ENCODE measurements around the gene PBX4.
A peak's percentile ranks its signal among the peaks of the same experiment; 100 is the strongest.

PBX4 gene

GRCh38 chr19:19540064-19540714 lies 78.3 kb downstream of the PBX4 start:
- DNase-seq (ENCODE audit: low read depth): peak; percentile 57

DNA sequence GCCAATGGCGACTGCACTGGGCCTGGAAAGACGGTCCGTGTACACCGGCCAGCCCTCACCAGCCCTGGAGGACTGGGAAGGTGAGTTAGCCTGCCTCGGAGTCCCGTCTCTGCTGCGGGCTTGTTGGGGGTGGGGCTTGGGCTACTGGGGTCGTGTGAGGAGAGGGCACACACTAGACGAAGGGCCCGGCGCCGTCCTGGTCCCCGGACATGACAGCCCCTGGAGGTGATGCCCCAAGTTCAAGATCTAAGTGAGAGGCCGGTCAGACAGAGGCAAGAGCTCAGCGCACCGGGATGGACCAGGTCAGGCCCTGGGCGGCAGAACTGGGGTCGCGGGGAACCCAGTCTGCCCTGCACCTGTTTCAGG lies 78.8 kb downstream of the PBX4 start:
- DNase-seq (ENCODE audit: low read depth): no peak

GRCh38 chr19:19538785-19539166 lies 79.7 kb downstream of the PBX4 start:
- no peak for DNase-seq (ENCODE audit: low read depth)

- DNase-seq (ENCODE audit: low read depth): no peak
Measured at GRCh38 chr19:19538061-19538784, 80.3 kb downstream of the PBX4 start, which contains the start of gene CILP2. TSS of gene CILP2 (plus strand) at chr19:19538265. CDS start at chr19:19538350, 85 bp downstream.

DNA sequence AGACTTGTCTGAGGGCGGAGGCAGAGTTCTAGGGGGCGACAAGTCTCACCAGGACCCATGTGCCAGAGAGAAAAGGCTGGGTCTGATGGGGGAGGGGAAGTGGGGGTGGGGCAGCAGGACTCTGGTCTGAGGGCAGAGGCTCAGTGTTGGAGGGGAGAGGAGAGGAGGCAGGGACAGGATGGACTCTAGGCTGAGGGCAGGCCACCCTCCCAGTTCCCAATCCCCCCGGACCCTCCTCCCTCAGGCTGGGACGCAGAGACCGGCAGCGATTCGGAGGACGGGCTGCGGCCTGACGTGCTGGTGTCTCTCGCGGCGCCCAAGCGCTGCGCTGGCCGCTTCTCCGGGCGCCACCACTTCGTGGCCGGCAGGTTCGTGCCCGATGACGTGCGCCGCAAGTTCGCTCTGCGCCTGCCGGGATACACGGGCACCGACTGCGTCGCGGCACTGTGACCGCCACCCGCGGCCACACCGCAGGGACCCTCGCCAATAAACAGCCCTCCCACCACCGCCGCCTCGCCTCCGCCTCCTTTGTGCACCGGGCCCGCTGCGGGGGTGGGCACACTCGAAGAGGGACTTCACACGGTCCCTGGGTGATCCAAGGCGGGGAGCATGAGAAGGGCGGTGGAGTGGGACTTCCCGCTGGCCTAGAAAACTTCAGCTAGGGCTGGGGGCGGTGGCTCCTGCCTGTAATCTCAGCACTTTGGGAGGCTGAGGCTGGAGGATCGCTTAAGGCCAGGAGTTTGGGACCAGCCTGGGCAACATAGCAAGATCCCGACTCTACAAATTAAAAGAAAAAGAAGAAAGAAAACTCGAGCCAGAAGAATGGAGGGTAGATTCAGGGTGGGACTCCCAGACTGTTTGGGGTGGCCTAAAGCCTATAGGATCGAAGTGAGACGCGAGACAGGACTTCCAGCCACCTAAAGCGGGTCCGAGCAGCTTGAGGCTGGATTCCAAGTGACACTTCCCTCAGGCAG lies 81.1 kb downstream of the PBX4 start:
- DNase-seq (ENCODE audit: low read depth): no peak

- no peak for DNase-seq (ENCODE audit: low read depth)
Measured at GRCh38 chr19:19535311-19536191, 82.9 kb downstream of the PBX4 start.

DNA sequence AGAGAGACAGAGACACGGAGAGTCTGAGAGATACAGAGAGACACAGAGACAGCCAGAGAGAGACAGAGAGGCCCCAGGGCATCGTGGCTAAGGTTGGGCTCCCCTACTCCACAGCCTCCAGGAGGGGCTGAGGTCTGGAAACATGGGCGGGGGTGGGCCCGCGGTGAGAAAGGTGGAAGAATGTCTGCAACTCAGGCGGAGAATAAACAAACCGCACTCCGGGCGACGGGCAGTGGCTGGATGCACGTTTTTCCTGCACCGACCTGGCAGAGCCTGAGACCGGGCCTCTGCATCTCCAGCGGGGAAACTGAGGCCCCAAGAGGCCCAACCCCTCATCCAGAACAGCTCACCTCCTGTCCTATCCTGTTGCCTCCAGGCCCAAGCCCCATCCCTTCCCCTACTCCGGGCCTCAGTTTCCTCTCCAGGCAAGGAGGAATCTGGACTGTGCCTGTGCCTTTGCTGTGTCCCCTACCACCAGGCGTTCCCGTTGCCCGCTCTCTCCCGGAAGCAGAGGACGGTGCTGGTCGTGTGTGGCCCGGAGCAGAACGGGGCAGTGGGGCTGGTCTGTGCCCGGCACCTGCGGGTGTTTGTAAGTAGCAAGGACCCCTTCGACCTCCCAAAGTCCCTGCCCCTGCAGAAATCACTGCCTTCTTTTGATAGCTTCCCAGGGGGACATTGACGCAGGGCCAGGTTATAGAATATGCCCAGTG lies 83.8 kb downstream of the PBX4 start:
- no peak for DNase-seq (ENCODE audit: low read depth)

GRCh38 chr19:19533841-19534240 lies 84.6 kb downstream of the PBX4 start:
- DNase-seq (ENCODE audit: low read depth): no peak

DNA sequence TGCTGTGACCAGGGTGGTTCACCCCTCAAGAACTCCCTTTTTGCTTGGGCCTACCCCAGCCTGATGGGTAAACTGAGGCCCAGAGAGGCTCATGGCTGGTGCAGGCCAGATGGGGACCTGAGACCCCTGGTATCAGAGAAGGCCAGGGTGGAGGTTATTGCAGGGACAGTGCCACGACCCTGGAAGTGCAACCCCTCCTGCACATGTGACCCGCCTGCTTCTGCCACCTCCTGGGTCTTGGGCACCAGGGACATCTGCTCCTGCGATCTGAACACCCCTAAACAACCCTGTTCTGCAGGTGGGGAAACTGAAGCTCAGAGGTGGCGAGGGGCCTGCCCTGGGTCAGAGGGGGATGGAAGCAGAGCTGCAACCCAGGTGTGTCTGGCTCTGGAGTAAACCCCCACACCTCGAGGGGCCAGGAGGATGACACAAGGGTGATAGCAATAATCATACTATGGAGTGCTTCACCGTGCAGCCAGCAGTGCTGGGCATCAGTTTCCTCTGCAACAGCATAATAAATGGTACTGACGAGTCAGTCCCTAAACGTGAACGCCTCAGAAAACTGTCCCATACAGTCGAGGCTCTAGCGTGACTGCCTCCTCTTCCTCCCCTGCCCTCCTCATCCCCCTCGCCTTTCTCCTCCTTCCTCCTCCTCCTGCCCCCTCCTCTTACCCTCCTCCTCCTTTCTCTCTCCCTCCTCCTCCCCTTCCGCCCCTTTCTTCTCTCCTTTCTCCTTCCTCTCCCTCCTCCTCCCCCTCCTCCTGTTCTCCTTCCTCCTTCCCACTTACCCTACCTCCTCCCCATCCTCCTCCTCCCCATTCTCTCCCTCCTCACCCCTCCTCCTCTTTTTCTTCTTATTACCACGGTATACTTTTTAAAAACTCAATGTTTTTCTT lies 85.4 kb downstream of the PBX4 start:
- no peak for DNase-seq (ENCODE audit: low read depth)

DNA sequence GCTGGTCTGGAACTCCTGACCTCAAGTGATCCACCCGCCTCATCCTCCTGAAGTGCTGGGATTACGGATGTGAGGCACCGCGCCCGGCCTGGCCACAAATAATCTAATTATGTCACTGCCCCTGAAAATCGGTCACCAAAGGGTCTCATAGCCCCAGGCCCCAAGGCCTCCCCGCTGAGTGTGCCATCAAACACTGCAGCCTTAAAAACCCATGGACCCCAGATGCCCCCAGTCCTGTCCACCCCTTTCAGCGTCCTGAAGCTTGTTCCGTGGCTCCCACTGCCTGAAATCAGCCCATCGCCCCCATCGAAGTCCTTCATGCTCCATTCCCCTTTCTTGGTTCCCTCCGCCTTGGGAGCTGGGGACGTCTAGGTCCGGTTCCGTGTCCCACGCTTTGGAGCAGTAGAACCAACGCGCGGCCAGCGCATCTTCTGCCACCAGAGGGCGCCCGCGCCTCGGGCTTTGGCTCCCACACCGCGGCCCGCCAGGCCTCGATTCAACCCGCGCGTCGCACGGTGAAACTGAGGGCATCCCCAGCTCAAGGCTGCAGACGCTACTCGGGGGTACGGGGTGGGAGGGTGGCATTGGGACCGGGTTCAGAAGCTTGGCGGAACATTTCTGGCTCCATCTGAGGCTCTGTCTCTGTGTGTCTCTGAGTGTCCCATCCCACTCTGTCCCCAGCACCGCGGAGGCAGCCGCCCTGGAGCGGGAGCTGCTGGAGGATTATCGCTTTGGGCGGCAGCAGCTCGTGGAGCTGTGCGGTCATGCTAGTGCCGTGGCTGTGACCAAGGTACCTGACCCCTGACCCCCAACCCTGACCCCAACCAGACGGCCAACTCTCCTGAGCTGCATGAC lies 86.3 kb downstream of the PBX4 start:
- peak; percentile 77 for DNase-seq (ENCODE audit: low read depth)

DNA sequence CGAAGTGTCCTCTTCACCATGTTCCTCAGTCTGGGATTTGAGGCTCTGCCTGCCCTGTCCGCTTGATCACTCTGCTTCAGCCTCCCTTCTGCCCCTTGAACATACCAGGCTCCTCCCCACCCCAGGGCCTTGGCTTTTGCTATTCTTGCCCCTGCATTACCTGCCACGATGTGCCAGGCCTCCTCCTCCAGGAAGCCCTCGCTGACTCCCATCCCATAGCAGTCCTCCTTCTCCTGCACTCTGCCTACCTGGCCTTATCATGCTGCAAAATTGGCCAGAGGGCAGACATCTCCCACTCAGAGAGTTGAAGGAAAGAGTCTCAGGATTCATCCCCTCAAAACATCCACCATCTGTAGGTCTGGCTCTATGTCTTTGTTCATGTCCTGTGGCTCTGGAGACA lies 87.6 kb downstream of the PBX4 start:
- DNase-seq (ENCODE audit: low read depth): no peak

DNA sequence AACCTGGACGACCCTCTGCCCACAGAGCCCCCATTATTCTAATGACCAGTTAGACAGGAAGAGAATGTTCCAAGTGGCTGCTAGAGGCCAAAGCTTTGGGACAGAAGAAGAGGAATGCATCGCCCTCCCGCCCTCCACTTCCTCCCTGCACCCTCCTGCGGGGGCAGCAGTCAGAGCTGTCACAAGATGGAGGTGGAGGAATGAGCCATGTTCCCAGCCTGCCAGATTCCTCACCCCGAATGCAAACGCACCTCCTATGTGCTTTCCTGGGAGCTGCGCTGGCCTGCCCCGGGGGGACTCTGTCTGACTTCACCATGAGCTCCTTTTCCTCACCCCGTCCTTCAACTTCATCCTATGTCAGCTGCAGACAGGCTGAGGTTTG lies 88.1 kb downstream of the PBX4 start:
- DNase-seq (ENCODE audit: low read depth): no peak

- no peak for DNase-seq (ENCODE audit: low read depth)
Measured at GRCh38 chr19:19529783-19530422, 88.6 kb downstream of the PBX4 start.

- DNase-seq (ENCODE audit: low read depth): no peak
Measured at GRCh38 chr19:19528721-19529490, 89.6 kb downstream of the PBX4 start, which contains the start of gene YJEFN3. TSS of gene YJEFN3 (plus strand) at chr19:19528911. CDS start at chr19:19528933, 22 bp downstream.

DNA sequence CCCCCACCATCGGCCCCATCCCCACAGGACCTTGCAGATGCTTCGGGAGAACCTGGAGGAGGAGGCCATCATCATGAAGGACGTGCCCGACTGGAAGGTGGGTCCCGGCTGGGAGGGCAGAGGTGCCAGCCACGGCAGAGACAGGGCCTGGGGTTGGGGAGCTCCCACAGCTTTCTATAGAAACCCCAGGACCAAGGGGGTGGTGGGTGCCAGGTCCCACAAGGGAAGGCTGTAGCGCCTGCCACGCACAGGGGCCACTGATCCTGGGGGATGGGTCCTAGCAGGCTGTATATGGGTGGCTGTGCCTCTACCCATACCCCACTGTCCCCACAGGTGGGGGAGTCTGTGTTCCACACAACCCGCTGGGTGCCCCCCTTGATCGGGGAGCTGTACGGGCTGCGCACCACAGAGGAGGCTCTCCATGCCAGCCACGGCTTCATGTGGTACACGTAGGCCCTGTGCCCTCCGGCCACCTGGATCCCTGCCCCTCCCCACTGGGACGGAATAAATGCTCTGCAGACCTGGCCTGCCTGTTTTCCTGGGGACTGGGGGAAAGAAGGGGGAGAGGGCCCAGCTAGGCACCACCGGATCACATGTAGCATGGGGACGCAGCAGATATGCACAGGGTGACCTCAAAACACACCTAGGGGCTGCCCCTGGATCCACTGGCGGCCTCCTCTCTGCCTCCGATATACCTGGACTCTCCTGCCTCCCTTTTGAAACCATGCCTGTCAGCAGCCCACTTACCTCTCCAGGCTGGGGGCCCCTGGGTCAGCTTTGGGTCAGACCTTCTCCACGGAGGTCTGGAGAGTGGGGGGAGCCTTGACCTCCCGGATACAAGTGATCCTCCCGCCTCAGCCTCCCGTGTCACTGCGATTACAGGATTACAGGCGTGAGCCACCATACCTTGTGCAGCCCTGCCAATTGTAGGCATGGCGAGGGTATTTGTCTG lies 90.5 kb downstream of the PBX4 start:
- DNase-seq (ENCODE audit: low read depth): no peak

DNA sequence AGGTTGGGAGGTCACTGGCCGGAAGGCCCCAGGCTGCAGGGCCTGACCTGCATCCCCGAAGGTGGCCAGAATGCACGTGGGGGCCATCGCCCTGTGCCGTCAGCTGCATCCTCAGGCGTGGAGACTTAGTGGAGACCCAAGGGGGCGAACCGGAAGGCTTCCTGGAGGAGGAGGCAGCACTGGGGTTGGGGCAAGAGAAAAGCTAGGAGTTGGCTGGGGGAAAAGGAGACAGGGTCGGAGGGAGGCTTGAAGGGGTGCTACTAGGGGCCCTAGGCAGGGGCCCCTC lies 91.2 kb downstream of the PBX4 start:
- no peak for DNase-seq (ENCODE audit: low read depth)
